NCI-H226 (cell line): Measurements from ENCODE around the gene CCDC116.
"Not testable (repeated sequence)": the region's sequence is repeated elsewhere in the genome, so short reads cannot be mapped to it uniquely, and the experiment has no call there.

ENCODE experiments used
- DNase-seq: peaks from one replicate; pipeline ENCODE4 v3.0.0-alpha.2; 2015

The CCDC116 gene

DNA sequence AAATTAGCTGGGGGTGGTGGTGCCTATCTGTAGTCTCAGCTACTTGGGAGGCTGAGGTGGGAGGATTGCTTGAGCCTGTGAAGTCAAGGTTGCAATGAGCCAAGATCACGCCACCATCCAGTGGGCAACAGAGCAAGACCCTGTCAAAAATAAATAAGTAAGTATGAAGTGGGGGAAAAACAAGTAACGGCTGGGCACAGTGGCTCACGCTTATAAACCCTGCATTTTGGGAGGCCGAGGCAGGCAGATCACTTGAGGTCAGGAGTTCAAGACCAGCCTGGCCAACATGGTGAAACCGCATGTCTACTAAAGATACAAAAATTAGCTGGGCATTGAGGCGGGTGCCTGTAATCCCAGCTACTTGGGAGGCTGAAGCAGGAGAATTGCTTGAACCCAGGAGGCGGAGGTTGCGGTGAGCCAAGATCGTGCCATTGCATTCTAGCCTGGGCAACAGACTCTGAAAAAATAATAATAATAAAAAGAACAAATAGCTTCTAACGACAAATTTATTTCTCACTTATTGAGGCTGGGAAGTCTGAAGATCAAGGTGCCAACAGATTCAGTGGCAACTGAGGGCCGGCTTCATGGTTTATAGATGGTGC, 22.9 kb upstream of the CCDC116 start:
- not testable (repeated sequence) for DNase-seq

DNA sequence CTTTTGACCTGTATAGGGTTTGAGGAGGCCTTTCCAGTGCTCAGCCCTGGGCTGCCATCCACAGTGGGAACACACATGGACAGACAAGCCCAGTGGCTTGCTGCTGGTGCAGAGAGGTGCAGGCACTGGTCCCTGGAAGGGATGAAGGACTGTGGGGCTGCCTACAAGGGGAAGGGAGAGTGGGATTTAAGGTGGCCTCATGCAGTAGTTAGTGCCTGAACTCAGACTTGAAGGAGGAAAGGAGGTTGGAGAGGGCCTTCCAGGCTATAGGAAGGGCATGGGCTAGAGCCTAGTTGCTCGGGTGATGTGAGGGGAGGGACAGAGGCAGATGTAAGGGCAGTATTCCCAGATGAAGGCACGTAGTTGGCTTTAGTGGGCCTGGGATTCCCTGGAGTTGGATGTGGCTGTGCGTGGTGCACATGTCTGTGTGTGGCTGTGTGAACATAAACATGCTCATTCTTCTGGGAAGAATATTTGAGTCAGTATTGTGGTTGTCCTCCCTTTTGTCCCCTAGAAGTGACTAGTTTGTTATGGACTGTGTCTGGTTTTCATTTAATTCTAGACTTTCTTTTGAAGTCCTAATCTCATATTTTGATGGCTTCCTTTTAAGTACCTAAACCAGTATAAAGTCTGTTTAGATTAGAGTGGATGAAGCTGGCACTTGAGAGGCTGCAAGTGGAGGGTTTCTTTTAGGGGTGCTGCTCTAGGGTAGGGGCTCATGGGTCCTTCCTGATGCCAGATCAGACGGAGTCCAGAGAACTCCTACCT, 21.2 kb upstream of the CCDC116 start:
- DNase-seq = no peak

DNA sequence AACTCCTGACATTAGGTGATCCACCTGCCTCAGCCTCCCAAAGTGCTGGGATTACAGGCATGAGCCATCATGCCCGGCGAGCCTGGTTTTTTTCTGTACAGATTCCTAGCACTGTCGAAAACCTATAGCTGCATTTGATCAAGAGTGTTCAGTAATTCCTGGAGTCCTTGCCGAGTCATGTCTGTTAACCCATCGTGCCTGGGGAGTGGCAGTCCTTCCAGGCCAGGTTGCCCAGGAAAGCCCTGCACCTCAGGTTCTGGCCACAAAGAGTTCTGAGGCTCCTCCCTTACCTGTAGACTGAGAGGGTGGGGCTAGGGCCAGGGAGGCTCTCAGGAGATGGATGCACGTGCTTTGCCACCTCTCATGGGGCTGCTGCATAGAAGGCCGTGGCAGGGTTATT, 19.7 kb upstream of the CCDC116 start:
- DNase-seq = no peak

DNA sequence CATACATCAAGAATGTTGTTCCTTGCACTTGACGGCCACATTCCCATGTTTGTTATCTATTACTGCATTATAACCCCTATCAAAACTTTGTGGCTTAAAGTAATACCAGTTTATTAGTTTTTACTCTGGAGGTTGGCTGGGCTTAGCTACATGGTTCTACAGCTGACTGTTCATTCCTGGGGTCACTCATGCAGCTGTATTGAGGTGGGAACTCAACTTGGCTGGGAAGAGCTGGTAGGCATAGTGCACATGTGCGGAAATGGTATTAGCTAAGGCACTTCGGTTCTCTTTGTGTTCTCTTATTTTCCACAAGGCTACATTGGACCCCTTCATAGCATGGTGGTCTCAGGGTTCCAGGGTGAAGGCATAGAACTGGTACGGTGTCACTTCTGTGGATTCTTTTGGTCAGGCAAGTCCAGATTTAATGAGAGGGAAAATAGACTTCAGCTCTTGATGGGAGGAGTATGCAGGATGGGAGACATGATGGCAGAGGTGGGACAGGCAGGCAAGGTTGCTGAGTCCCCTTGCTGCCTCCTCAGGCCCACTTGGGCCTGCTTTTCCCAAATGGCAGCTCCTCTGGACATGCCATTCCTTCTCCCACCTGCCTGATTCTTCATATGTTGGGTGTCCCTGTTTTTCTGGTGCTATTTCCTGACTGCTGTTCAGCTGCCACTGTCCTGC, 18.9 kb upstream of the CCDC116 start:
- DNase-seq = no peak

DNA sequence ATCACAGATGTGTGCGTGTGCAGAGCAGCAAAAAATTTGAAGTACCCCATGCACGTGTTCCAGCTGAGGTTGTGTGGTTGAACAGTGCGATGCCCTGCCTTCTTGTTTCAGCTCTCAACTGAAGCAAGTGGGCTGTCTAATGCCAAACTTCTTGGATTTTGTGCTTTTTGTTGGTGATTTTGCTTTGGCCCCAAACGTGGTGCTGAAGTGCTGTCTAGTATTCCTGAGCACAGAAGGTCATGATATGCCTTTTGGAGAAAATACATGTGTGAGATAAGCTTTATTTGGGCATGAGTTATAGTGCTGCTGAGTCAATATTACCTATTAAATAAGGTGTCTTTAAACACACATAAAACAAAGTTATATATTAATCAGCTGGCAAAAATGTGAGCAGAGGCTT, 16.8 kb upstream of the CCDC116 start:
- no peak for DNase-seq

DNA sequence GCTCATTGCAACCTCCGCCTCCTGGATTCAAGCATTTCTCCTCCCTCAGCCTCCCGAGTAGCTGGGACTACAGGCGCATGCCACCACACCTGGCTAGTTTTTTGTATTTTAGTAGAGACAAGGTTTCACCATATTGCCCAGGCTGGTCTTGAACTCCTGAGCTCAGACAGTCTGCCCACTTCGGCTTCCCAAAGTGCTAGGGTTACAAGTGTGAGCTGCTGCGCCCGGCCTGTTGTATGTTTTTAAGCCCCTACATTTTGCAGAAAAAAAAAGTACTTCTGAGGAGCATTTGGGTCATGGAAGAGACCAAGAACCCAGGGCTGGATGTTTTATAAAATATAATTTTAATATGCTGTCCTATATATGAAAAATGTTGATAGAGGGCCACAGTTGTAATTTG, 15.2 kb upstream of the CCDC116 start:
- DNase-seq = not testable (repeated sequence)

DNA sequence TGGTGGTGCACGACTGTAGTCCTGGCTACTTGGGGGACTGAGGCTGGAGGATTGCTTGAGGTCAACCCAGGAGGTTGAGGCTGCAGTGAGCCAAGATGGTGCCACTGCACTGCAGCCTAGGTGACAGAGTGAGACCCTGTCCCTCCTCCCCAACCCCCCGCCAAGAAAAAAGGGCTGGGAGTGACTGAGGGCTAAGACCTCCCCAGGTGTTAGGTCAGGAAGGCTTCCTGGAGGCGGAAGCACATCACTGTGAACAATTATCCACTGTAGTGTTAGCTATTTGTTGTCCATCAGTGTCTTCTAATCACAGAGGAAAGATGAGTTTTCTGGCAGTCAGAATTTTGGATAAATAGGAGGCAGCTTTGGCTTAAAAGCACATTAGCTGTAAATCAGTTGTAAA, 11.5 kb upstream of the CCDC116 start:
- DNase-seq = no peak

DNA sequence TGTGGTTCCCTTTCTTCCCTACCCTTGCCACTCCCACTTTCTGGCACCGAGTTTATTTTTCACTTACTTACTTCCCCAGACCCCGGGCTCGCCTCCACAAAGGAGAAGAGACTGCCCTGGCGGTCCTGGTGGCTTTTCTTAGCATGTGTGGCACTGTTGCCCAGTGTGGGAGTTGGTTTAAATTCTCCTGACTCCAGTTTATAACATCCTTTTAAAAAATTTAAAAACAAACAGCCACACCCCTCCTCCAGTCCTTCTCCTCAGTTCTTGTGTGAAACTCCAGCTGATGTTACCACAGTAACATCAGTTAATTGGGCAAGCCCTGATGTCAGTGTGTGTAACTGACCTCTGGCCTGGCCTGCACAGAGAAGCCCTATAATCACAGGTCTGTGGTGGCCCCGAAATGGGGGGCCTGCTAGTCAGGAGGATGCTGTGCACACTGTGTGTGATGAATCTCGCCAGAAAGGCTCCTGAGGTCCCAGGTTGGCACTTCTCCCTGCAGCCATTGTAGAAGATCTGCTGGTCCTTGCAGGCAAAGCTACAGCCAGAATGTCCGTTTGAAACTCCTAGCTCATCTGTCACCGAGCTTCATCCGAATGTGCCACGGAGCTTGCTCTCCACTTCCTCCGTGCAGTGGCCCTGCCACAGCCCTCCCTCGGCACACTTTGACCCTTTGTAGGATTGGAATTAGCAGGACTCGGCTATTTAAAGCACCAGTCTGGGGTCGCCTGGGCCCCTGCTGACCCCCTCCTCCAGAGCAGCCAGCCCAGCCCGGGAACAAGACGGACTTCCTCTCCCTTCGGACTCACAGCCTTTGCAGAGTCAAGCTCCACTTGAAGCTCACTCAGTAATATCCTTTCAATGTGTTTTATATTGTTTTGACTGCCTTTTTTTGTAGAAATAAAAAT, 10.3 kb upstream of the CCDC116 start:
- DNase-seq = no peak

DNA sequence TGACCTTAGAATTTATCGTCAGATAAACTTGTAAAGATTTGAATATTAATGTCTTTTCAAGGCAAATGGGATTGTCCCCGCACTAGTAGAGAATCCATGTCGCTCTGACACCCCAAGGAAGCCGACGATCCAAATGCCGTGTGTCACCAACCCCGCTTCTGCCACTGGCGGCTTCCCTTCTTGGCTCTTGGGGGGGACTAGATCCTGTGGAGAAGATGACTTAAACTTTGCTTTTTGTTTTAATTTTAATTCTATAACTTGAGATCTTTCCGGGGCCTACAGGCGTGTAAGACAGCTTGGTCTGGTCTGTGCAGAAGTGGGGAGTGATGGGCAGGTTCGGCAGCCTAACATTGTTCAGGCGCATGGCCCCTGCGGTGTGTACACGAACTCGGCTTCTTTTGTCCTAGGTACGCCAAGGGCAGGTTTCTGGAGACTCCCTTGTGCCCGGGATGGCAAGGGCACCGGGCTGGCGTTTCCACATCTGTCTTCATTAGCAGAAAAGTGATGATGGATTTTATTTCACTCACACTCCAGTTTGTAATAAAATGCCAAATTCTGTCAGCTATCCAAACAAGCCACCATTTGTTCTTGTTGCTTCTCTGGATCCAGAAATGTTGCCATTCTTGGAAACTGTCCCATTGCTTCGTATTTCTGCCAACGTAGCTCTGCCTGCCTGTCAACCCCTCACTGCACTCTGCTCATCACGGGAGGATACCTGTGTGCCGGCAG, 9.5 kb upstream of the CCDC116 start:
- DNase-seq = no peak

DNA sequence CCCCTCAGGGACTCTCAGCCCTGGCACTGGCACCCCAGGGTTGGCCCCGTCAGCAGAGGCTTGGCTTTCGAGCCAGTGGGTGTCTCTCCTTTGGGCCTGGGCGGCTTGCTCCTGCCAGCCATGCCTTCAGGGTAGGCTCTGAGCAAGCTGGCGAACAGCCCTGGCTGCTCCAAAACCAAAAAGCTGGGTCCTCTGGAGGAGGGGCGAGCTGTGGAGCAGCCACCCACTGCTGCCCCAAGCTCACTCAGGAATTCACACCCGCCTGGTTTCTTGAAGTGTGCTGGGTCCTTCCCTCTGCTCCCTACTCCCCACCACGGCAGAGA, 9.0 kb upstream of the CCDC116 start:
- no peak for DNase-seq

DNA sequence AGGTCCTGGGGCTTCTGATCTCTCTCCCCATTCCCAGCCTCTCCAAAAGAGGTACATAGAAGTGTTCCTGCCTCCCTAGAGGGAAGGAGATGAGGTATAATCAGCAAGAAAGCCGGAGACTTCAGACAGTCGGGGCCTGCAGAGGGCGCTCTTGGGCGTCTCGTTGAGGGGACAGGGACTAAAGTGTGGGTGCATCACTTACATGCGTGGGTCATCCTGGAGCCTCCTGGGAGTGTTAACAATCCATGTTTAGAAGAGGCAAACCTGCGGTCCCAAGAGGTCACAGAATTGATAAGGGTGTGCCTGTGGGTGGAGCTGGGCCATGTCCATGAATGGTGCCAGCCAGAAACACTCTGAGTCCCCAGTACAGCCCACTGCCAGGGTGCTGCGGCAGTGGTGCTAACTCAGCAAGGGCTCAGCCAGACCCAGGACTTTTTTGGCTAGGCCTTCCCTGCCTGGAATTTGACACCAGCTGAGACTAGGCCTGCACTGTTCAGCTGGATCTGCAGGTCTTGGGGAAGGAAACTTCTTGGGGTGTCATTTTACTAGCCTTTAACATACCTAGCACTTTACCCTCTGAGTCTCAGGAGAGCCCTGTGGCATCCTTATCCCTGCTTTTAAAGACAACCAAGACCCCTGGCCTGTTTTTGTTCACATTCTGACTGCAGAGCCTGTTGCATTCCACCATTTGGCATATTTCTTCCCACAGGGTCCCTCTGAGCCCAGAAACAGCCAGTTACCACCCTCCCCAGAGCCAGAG, 8.3 kb upstream of the CCDC116 start:
- no peak for DNase-seq

DNA sequence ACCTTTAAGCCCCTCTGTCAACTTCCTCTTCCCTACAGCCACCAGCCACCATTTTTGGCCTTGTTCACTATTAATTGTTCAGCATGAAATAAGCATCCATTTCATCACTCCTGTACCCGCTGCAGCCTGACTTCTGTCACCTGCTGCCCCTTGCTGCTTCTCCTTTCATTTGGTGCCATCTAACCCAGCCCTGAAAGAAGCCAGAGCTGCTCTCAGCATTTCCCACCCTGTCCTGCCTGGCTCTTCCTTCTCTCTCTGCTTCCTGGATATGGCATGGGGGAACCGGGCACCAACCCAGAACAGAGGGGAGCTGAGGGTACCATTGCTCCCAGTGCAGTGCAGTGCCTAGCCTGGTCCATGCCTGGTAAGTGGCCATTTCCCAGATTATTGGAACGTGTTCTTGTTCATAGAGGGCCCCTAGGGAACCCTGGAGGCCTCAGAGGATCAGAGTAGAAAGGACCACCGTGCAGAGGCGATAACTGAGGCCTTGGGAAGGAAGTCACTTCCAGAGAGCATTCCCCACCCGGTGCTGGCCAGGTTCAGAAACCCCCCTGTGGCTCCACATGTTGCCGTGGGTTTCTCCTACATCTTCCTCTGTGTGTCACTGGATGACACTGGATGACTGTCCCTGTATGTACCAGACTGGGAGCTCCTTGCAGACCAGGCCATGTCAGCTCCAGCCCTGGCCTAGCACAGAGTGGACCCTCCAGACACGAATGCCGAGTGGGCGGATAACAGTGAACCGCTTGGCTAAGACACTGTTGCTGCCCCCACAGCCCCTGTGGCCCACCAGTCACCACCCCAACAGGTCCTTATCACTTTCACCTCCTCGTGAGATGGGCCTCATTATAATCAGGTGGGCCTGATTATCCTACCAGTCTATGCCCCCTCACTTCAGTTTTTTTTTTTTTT, 7.4 kb upstream of the CCDC116 start:
- no peak for DNase-seq

DNA sequence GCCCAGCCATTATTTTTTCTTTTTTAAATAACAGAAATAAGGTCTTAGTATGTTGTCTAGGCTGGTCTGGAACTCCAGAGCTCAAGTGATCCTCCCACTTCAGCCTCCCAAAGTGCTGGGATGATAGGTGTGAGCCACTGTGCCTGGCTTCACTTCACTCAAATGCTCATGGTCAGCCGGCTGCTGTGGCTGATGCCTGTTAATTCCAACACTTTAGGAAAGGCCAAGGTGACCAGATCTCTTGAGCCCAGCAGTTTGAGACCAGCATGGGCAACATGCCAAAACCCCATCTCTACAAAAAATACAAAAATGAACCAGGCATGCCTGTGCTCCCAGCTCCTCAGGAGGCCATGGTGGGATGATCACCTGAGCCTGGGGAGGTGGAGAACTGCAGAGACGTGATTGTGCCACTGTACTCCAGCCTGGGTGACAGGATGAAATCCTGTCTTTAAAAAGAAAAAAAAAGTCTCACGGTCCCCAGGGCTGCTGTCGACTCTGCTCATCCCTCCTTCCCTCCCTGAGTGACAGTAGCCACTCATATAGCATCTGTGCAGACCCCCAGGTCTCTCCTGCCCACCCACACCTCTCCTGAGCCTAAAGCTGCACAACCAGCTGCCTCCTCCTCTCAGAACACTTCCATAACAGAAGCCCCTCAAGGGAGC, 6.4 kb upstream of the CCDC116 start:
- no peak for DNase-seq

DNA sequence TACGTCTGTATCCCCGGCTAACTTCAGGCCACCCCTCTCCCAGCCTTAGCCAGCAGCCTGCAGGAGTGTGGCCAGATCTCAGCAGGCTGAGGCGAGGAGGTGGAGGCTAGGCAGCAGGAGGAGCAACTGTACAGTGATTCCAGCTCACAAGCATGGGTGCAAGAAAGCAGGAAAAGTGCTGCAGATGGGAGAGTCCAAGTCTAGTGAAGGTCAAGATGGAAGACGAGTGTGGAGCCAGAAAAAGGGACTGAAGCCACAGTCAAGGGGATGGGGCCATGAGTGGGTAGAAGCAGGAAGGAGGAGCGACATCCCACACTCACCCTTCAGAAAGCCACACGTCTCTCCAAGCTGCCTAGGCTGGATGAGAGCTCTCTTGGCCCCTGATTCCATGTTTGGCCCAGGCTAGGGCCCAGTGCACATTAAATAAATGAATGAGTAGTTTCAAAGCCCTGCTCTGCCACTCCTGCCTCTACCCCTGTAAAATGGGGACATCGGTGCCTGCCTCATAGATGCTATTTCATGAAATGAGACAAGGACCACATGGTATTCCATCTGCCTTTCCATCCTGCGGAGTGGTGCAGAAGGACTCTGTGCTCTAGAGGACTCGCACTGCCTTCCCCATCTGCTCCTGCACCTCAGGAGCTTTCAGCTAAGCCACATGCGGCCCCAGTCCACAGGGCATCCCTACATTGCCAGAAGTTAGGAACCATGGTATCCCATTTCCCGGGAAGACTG, 5.7 kb upstream of the CCDC116 start:
- DNase-seq = no peak

DNA sequence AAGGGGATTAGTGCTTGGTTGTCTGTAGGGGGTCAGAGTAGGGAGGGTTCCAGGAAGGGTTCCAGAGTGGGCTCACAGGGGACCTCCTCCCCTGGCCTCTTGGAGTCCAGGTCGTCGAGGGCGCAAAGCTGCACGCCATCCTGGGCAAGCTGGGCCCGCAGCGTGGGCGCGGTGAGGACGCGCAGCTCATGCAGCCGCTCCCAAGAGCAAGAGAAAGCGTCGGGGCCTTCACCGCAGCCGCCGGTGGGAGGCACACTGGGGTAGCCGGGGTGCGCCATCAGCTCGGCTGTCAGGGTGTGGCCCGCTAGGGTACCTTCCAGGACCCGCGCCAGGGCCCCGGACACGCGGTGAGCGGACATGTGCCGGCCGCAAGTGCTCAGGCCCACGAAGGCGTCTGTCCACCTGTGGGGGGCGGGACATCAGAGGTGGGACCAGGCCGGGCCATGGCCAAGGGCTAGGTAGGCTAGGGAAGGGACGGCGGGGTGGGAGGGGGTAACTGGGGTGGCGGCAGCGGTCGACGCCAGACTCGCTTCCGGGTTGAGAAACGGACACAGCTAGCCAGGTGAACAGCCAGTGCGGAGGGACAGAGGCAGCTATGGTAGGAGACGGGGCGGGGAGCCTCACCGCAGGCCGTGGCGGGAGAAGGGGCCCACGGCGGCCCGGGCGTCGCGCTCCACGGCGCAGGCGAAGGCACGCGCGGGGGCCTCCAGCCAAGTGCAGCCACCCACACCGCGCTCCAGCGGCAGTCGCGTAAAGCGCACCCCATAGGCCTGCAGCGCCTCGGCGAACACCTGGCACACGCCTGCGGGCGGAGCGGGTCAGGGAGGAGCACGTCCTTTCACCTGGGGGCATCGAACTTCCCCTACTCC, 3.9 kb upstream of the CCDC116 start:
- no peak for DNase-seq

DNA sequence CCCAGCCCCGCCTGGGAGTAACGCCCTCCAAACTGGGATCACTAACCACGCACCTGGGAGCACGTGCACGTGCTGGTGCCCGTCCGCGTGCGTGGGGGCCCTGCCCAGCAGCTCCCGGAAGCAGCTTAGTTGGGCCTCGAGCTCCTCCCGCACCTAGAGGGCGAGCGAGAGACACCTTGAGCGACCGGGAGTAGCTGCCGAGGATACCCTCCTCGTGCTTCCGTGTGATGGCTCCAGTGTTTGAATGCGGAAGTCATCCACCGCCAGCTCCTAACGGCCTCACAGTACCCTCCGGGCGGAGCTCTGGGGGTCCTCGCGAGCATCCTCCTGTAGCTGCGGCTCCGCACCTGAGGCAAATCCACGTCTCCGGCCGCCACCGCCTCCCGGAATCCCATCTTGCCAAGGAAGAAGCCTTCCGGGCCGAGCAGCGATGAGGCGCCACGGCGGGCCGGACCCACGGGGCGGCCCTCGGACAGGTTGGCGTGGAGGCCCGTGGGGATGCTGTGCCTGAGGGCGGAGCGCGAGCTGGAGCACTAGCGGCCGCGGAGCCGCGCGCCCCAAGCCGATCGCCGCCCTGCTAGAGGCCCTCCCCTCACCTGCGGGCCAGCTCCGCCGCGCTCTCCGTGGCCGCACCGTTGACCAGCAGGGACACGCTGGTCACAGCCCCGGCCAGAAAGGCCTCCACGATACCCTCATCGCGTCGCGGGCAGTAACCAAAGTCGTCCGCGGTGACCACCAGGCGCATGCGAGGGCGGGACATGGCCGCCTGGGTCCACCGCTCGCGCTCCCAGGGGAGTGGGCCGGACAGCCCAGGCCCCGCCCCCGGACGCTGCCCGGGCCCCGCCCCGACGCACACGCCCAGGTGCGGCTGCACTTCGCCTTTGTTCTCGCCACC, 3.1 kb upstream of the CCDC116 start, which contains the start of gene YDJC:
YDJC (minus strand) TSS at position 768 of the 895 bp plus-strand sequence; CDS start at position 760, 8 bp downstream.
- peak; percentile 78 for DNase-seq

DNA sequence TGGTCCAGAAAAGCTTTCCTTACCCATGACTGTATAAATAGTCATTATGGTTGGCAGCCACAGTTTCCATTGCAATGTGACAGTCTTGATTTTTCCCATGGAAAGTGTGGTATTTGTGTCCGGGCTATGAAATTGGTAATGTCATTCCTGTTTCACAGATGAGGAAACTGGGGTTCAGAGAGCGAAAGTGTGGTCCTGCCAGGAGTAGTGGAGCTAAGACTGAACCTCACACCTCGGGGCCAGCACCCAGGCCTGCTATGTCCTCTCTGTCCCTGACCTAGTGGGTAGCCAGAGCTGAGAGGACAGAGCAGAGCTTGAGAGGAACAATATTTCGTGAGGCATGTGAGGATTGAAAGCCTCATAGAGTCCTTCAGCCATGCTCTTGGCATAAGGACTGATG, 1.5 kb upstream of the CCDC116 start:
- DNase-seq = no peak
